ENCODE results near the gene SYCP2.

SYCP2 gene, protein sequence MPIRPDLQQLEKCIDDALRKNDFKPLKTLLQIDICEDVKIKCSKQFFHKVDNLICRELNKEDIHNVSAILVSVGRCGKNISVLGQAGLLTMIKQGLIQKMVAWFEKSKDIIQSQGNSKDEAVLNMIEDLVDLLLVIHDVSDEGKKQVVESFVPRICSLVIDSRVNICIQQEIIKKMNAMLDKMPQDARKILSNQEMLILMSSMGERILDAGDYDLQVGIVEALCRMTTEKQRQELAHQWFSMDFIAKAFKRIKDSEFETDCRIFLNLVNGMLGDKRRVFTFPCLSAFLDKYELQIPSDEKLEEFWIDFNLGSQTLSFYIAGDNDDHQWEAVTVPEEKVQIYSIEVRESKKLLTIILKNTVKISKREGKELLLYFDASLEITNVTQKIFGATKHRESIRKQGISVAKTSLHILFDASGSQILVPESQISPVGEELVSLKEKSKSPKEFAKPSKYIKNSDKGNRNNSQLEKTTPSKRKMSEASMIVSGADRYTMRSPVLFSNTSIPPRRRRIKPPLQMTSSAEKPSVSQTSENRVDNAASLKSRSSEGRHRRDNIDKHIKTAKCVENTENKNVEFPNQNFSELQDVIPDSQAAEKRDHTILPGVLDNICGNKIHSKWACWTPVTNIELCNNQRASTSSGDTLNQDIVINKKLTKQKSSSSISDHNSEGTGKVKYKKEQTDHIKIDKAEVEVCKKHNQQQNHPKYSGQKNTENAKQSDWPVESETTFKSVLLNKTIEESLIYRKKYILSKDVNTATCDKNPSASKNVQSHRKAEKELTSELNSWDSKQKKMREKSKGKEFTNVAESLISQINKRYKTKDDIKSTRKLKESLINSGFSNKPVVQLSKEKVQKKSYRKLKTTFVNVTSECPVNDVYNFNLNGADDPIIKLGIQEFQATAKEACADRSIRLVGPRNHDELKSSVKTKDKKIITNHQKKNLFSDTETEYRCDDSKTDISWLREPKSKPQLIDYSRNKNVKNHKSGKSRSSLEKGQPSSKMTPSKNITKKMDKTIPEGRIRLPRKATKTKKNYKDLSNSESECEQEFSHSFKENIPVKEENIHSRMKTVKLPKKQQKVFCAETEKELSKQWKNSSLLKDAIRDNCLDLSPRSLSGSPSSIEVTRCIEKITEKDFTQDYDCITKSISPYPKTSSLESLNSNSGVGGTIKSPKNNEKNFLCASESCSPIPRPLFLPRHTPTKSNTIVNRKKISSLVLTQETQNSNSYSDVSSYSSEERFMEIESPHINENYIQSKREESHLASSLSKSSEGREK (N-terminal part only)
- 9.8 to 19.9 (median 13.5) reads per million in 3 donors for total RNA-seq

DNA sequence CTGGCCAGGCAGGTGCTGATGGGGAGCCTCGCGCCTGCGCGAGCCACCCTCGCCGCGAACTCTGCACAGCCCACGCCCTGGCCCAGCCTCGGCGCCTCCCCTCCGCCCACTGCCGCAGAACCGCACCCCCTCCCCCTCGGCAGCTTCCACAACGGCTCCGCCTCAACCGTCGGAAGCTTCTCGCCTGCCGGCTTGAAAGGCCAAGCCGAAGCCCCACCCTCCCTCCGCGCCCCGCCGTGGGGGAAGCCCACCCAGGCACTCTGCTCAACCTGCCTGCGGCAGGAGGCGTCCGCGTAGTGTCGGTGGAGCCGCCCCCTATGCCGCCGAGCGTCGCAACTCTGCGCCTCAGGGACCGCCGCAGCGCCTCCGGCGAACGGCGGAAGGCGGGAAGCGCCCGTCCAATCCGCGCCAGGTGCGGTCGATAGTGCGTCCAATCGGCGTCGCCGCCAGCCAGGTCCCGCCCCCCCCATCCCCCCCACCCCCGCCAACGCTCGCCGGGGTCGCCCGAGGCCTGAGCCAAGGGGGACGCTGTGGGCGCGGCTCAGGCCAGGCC lies at the start of gene SYCP2:
Gene SYCP2, minus strand, starts transcription at position 342 of the 553 bp plus-strand sequence. CDS start 11,224 bp downstream, outside the sequence.
- Histone ChIP-seq H3K4me1 (ENCODE audit: control insufficient read depth, insufficient read depth, low read length, poor library complexity, severe bottlenecking) (no peaks in the 10 kb centered on the region), H3K36me3 (ENCODE audit: control insufficient read depth, insufficient read depth, low read length) (no peaks in the 10 kb centered on the region), H3K4me3 (ENCODE audit: insufficient read depth, low read depth, low read length, poor library complexity, severe bottlenecking) (peak within 1 kb of the TSS; percentile 74), H3K9me3 (ENCODE audit: control insufficient read depth, low read length) (no peaks in the 10 kb centered on the region), H3K27ac (ENCODE audit: insufficient read depth, low read length, poor library complexity, severe bottlenecking) (peak within 1 kb of the TSS; percentile 47), H3K27me3 (replicated peaks; ENCODE audit: control insufficient read depth, insufficient read depth, low read length, poor library complexity, severe bottlenecking) (no peaks in the 10 kb centered on the region)
- DNase-seq: peak; percentile 23 to 61 (median 49)

DNA sequence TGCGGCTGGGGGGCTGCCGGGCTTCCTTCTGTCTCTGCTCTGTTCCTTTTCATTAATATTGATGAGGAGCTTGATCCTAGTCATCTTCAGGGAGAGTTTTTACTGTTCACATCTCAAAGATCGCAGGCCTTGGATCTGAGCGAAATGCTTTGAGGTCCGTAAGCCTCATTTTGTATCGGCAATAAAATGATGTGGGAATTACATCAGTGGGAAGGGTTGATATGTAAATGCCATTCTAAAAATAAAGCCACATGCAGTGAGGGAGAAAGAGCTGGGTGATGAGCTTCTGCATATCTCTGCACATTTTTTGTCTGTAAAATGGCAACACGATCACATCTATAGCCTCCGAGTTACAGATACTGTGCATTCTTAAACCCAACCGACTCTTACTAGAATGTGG lies 49.6 kb upstream of the SYCP2 start:
- Histone ChIP-seq H3K4me3 (ENCODE audit: insufficient read depth, low read depth, low read length, poor library complexity, severe bottlenecking) (no peak overlapping the region), H3K36me3 (ENCODE audit: control insufficient read depth, insufficient read depth, low read length) (no peaks in the 10 kb centered on the region), H3K27me3 (replicated peaks; ENCODE audit: control insufficient read depth, insufficient read depth, low read length, poor library complexity, severe bottlenecking) (no peaks in the 10 kb centered on the region), H3K4me1 (ENCODE audit: control insufficient read depth, insufficient read depth, low read length, poor library complexity, severe bottlenecking) (no peaks in the 10 kb centered on the region), H3K27ac (ENCODE audit: insufficient read depth, low read length, poor library complexity, severe bottlenecking) (no peak overlapping the region), H3K9me3 (ENCODE audit: control insufficient read depth, low read length) (no peaks in the 10 kb centered on the region)
- no peak for DNase-seq

DNA sequence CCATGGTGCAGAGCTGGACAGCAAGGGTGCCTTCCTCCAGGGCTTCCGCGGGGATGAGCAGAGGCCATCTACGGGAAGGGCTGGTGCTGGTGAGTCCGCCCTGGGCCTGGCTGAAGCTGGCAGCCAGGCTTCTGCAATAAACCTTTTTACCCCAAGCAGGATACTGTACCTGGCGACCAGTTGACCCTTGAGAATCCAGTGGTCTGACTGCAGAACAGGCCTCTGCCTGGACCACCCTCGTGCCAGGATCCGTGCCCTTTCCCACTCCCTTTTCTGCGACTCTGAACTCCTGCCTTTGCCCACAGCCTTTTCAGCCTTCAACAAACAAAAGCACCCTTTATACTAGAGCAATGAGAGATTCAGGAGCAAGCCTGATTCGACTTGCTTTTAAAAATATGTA lies 43.6 kb upstream of the SYCP2 start:
- no peaks in the 10 kb centered on the region for H3K36me3 ChIP-seq (ENCODE audit: control insufficient read depth, insufficient read depth, low read length)
- no peak overlapping the region for H3K4me3 ChIP-seq (ENCODE audit: insufficient read depth, low read depth, low read length, poor library complexity, severe bottlenecking)
- H3K4me1 ChIP-seq (ENCODE audit: control insufficient read depth, insufficient read depth, low read length, poor library complexity, severe bottlenecking): no peaks in the 10 kb centered on the region
- no peak overlapping the region for H3K27ac ChIP-seq (ENCODE audit: insufficient read depth, low read length, poor library complexity, severe bottlenecking)
- H3K27me3 ChIP-seq (replicated peaks; ENCODE audit: control insufficient read depth, insufficient read depth, low read length, poor library complexity, severe bottlenecking): no peaks in the 10 kb centered on the region
- H3K9me3 ChIP-seq (ENCODE audit: control insufficient read depth, low read length): no peaks in the 10 kb centered on the region
- no peak for DNase-seq

DNA sequence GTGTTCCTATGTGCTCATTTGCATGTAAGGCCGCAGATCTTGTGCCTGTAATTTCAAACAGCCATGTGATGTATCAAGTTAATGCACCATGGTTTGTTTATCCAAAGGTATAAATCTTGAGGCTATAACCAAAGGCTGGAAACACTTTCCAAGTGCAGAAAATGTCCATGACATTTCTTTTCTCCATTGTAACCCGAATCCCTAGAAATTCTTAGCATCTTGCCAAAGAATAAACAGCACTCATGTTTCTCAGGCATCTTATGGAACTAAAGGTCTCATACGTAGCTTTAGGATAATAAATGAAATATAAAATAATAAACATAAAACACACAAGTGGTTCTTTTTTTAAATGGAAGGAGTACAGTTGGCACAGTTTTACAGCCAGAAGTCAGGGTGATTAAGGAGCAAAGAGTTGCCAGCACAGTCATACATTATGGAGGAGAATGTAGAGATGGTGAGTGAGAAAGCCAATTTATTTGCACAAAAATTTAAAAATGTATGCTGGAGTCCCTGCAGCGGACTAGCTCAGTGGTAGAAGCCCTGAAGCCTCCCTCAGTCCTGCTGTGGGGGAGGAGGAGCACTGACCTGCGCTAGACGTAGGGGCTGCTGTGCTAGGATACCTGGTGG lies 42.8 kb upstream of the SYCP2 start:
- no peaks in the 10 kb centered on the region for H3K36me3 ChIP-seq (ENCODE audit: control insufficient read depth, insufficient read depth, low read length)
- DNase-seq: no peak
- no peaks in the 10 kb centered on the region for H3K4me1 ChIP-seq (ENCODE audit: control insufficient read depth, insufficient read depth, low read length, poor library complexity, severe bottlenecking)
- H3K9me3 ChIP-seq (ENCODE audit: control insufficient read depth, low read length): no peaks in the 10 kb centered on the region
- no peak overlapping the region for H3K27ac ChIP-seq (ENCODE audit: insufficient read depth, low read length, poor library complexity, severe bottlenecking)
- H3K4me3 ChIP-seq (ENCODE audit: insufficient read depth, low read depth, low read length, poor library complexity, severe bottlenecking): no peak overlapping the region
- no peaks in the 10 kb centered on the region for H3K27me3 ChIP-seq (replicated peaks; ENCODE audit: control insufficient read depth, insufficient read depth, low read length, poor library complexity, severe bottlenecking)

DNA sequence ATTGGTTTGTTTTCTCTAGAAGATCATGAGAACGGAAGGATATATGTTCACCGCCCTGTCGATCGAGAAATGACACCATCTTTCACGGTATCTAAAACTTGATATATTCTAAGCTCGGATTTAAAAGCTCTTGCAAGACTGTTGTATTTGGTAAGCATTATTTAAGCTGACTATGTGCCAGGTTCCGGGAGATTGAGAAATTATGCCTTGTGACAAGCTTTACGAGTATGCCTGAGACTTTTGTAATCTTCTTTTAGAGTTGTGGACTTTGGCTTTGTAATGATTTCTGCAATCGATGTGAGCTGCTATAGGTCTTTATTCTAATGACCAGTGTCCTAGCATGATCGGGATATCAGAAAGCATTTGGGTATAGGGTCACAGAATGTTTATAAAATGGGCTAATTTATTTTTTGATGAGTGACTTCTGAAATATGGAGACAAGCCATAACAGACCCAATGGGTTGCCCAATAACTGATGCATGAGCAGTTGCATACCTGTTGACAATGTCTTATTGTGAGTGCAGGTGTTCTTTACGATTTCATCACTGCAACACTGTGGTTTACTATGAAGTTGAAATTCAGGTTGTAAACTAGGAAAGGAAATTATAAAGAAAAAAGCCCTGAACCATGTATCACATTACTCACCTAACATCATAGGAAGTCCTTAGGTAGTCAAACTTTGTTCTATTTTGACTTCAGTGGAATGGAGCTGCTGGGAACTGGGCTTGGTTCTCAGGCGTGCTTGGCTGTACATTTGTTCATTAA lies 38.8 kb upstream of the SYCP2 start:
- Histone ChIP-seq H3K27me3 (replicated peaks; ENCODE audit: control insufficient read depth, insufficient read depth, low read length, poor library complexity, severe bottlenecking) (no peaks in the 10 kb centered on the region), H3K4me3 (ENCODE audit: insufficient read depth, low read depth, low read length, poor library complexity, severe bottlenecking) (no peak overlapping the region), H3K36me3 (ENCODE audit: control insufficient read depth, insufficient read depth, low read length) (no peaks in the 10 kb centered on the region), H3K4me1 (ENCODE audit: control insufficient read depth, insufficient read depth, low read length, poor library complexity, severe bottlenecking) (no peaks in the 10 kb centered on the region), H3K9me3 (ENCODE audit: control insufficient read depth, low read length) (no peaks in the 10 kb centered on the region), H3K27ac (ENCODE audit: insufficient read depth, low read length, poor library complexity, severe bottlenecking) (no peak overlapping the region)
- DNase-seq: no peak

DNA sequence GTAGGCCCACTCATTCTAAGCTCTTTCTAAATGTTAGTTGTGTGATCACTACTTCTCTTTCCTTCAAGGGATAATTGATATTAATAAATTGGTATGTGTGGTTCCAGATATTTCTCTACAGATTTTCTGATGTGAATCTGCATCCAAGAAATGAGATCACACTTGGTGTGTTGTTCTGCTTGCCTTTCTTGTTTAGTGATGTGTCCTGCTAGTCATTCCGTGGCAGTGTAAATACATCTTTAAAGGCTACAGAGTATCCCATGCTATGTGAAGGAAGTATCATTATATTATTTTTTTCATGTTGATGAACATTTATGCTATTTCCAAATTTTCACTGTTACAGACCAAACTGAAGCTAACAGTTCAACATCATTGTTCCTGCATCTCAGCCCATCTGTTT lies 38.0 kb upstream of the SYCP2 start:
- H3K36me3 ChIP-seq (ENCODE audit: control insufficient read depth, insufficient read depth, low read length): no peaks in the 10 kb centered on the region
- no peaks in the 10 kb centered on the region for H3K27me3 ChIP-seq (replicated peaks; ENCODE audit: control insufficient read depth, insufficient read depth, low read length, poor library complexity, severe bottlenecking)
- no peak for DNase-seq
- no peak overlapping the region for H3K27ac ChIP-seq (ENCODE audit: insufficient read depth, low read length, poor library complexity, severe bottlenecking)
- H3K9me3 ChIP-seq (ENCODE audit: control insufficient read depth, low read length): no peaks in the 10 kb centered on the region
- no peak overlapping the region for H3K4me3 ChIP-seq (ENCODE audit: insufficient read depth, low read depth, low read length, poor library complexity, severe bottlenecking)
- H3K4me1 ChIP-seq (ENCODE audit: control insufficient read depth, insufficient read depth, low read length, poor library complexity, severe bottlenecking): no peaks in the 10 kb centered on the region

DNA sequence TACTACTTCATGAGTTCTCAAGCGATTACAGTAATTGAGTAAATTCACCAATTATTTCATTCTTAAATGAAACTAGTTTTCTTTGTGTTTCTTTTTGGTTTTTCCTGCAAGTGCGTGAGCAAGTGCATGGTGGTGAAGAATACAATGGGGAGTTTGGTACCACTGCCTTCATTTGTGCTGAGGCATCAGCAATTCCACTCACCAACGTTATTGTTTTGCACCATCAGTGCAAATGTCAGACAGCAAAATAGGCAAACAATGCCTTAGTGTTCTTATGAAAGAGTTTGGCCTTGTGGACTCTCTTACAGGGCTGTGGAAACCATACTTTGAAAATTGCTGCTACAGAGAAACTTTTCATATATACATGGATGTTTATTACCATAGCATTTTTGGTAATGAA lies 33.0 kb upstream of the SYCP2 start:
- Histone ChIP-seq H3K27ac (ENCODE audit: insufficient read depth, low read length, poor library complexity, severe bottlenecking) (no peak overlapping the region), H3K36me3 (ENCODE audit: control insufficient read depth, insufficient read depth, low read length) (no peaks in the 10 kb centered on the region), H3K4me1 (ENCODE audit: control insufficient read depth, insufficient read depth, low read length, poor library complexity, severe bottlenecking) (no peaks in the 10 kb centered on the region), H3K4me3 (ENCODE audit: insufficient read depth, low read depth, low read length, poor library complexity, severe bottlenecking) (no peak overlapping the region), H3K27me3 (replicated peaks; ENCODE audit: control insufficient read depth, insufficient read depth, low read length, poor library complexity, severe bottlenecking) (no peaks in the 10 kb centered on the region), H3K9me3 (ENCODE audit: control insufficient read depth, low read length) (no peaks in the 10 kb centered on the region)
- no peak for DNase-seq

DNA sequence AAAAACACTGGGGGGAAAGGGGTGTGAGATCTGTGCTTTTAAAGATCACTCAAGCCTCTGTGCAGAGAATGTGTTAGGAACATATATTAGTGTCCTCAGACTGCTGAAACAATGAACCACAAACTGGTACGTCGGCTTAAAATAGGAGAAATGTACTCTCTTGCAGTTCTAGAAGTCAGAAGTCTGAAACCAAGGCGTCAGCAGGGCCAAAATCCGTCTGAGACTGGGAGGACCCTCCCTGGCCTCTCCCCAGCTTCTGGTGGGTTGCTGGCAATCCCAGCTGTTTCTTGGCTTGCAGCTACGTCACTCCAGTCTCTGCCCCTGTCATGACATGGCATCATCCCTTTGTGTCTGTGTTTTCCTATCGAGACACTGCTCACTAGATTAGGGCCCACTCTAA lies 28.7 kb upstream of the SYCP2 start:
- H3K27ac ChIP-seq (ENCODE audit: insufficient read depth, low read length, poor library complexity, severe bottlenecking): no peak overlapping the region

DNA sequence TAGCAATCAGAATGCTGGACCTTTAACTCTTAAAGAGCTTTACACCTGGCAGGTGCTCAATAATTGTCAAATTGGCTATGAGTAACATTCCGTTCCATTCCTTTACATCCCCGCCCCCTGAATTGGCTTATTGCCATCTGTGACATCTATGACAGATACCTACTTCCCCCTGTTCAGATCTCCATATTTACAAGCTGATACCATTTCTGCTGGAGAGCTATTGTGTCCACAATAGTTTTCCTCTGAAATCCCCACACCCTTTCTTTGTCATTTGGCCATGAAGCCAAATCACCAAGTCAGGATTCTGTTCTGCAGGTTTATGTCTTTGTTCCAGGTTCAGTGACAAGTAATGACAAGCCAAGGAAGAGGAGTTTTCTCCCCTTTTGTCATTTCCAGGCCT lies 28.0 kb upstream of the SYCP2 start:
- no peaks in the 10 kb centered on the region for H3K36me3 ChIP-seq (ENCODE audit: control insufficient read depth, insufficient read depth, low read length)
- no peaks in the 10 kb centered on the region for H3K4me1 ChIP-seq (ENCODE audit: control insufficient read depth, insufficient read depth, low read length, poor library complexity, severe bottlenecking)
- no peaks in the 10 kb centered on the region for H3K27me3 ChIP-seq (replicated peaks; ENCODE audit: control insufficient read depth, insufficient read depth, low read length, poor library complexity, severe bottlenecking)
- H3K4me3 ChIP-seq (ENCODE audit: insufficient read depth, low read depth, low read length, poor library complexity, severe bottlenecking): no peak overlapping the region
- H3K27ac ChIP-seq (ENCODE audit: insufficient read depth, low read length, poor library complexity, severe bottlenecking): no peak overlapping the region
- no peaks in the 10 kb centered on the region for H3K9me3 ChIP-seq (ENCODE audit: control insufficient read depth, low read length)
- DNase-seq: no peak

More for the DNA sequence above, 28.7 kb upstream of the SYCP2 start:
- Histone ChIP-seq H3K9me3 (ENCODE audit: control insufficient read depth, low read length) (no peaks in the 10 kb centered on the region), H3K27me3 (replicated peaks; ENCODE audit: control insufficient read depth, insufficient read depth, low read length, poor library complexity, severe bottlenecking) (no peaks in the 10 kb centered on the region), H3K4me3 (ENCODE audit: insufficient read depth, low read depth, low read length, poor library complexity, severe bottlenecking) (no peak overlapping the region), H3K4me1 (ENCODE audit: control insufficient read depth, insufficient read depth, low read length, poor library complexity, severe bottlenecking) (no peaks in the 10 kb centered on the region), H3K36me3 (ENCODE audit: control insufficient read depth, insufficient read depth, low read length) (no peaks in the 10 kb centered on the region)
- no peak for DNase-seq

Data from effector memory CD4-positive, alpha-beta T cell (primary cell).